Measurements from ENCODE around the gene EPB41L2.

EPB41L2 gene

GRCh38 chr6:131001945-131002660, 60.9 kb downstream of the EPB41L2 start:
- no peak for TF ChIP-seq CTCF (IDR thresholded peaks at IDR 0.05; ENCODE audit: insufficient read depth, low read length, poor library complexity, severe bottlenecking)
- Histone ChIP-seq H3K36me3 (ENCODE audit: control insufficient read depth, insufficient read depth, low read length) (no peaks in the 10 kb centered on the region), H3K4me3 (replicated peaks; ENCODE audit: low read depth, low read length) (no peak overlapping the region), H3K27me3 (replicated peaks; ENCODE audit: control insufficient read depth, insufficient read depth, low read length) (no peaks in the 10 kb centered on the region)
- DNase-seq (ENCODE audit: extremely low read depth, insufficient read length): no peak

GRCh38 chr6:131001111-131001736, 61.8 kb downstream of the EPB41L2 start:
- no peak for TF ChIP-seq CTCF (IDR thresholded peaks at IDR 0.05; ENCODE audit: insufficient read depth, low read length, poor library complexity, severe bottlenecking)
- H3K36me3 ChIP-seq (ENCODE audit: control insufficient read depth, insufficient read depth, low read length): no peaks in the 10 kb centered on the region
- H3K27me3 ChIP-seq (replicated peaks; ENCODE audit: control insufficient read depth, insufficient read depth, low read length): no peaks in the 10 kb centered on the region
- no peak overlapping the region for H3K4me3 ChIP-seq (replicated peaks; ENCODE audit: low read depth, low read length)
- no peak for DNase-seq (ENCODE audit: extremely low read depth, insufficient read length)

GRCh38 chr6:131000544-131000943, 62.5 kb downstream of the EPB41L2 start:
- no peak for TF ChIP-seq CTCF (IDR thresholded peaks at IDR 0.05; ENCODE audit: insufficient read depth, low read length, poor library complexity, severe bottlenecking)
- H3K27me3 ChIP-seq (replicated peaks; ENCODE audit: control insufficient read depth, insufficient read depth, low read length): no peaks in the 10 kb centered on the region
- H3K36me3 ChIP-seq (ENCODE audit: control insufficient read depth, insufficient read depth, low read length): no peaks in the 10 kb centered on the region
- DNase-seq (ENCODE audit: extremely low read depth, insufficient read length): no peak
- H3K4me3 ChIP-seq (replicated peaks; ENCODE audit: low read depth, low read length): no peak overlapping the region

- TF ChIP-seq CTCF (IDR thresholded peaks at IDR 0.05; ENCODE audit: insufficient read depth, low read length, poor library complexity, severe bottlenecking): no peak
- Histone ChIP-seq H3K36me3 (ENCODE audit: control insufficient read depth, insufficient read depth, low read length) (no peaks in the 10 kb centered on the region), H3K27me3 (replicated peaks; ENCODE audit: control insufficient read depth, insufficient read depth, low read length) (no peaks in the 10 kb centered on the region), H3K4me3 (replicated peaks; ENCODE audit: low read depth, low read length) (no peak overlapping the region)
- DNase-seq (ENCODE audit: extremely low read depth, insufficient read length): no peak
Observed at GRCh38 chr6:130997061-130997753, 65.8 kb downstream of the EPB41L2 start.

GRCh38 chr6:130996635-130997034, 66.4 kb downstream of the EPB41L2 start:
- TF ChIP-seq CTCF (IDR thresholded peaks at IDR 0.05; ENCODE audit: insufficient read depth, low read length, poor library complexity, severe bottlenecking): no peak
- DNase-seq (ENCODE audit: extremely low read depth, insufficient read length): no peak
- Histone ChIP-seq H3K36me3 (ENCODE audit: control insufficient read depth, insufficient read depth, low read length) (no peaks in the 10 kb centered on the region), H3K4me3 (replicated peaks; ENCODE audit: low read depth, low read length) (no peak overlapping the region), H3K27me3 (replicated peaks; ENCODE audit: control insufficient read depth, insufficient read depth, low read length) (no peaks in the 10 kb centered on the region)

Data from GM06990 (cell line).